ENCODE results near the gene SMIM12. TPM values are rescaled to one million over a fixed set of nuclear protein-coding genes. Genes with fewer than 3 reads are reported as not detected.

SMIM12 gene
- total and polyA plus RNA-seq, 4 donors: 11.9 to 60.8 (median 45.5) TPM

DNA sequence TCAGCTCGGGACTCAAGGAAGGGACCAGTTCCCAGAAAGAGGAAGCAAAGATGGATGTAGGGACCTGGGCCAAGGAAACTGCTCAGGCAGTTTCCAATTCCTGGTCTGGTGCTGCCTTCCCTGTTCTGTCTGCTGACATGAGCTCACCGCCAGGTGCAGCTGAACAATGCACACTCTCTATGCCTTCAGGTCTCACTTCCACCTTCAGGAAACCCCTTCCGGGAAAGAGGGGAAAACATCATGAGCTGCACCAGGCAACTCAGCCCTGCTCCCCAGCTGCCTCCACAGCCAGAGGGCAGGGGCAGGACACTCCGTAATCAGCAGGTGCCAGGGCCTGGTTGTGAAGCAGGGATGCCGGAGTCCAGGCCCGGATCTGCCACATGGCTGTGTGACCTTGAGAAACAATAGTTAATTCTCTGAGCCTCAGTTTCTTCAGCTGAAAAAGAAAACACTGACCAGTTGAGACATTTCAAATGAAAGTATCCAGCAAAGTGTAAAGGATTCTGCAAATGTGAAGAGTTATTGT is 27.8 kb downstream of the SMIM12 start:
- no peak for DNase-seq (ENCODE audit: low spot score)
- Histone ChIP-seq H3K4me3 (ENCODE audit: low read depth in 1 of 3, low read length in 3 of 3) (no peak overlapping the region), H3K9me3 (ENCODE audit: control insufficient read depth in 4 of 4, low read length in 3 of 4) (no peaks in the 10 kb centered on the region), H3K36me3 (ENCODE audit: control insufficient read depth in 4 of 4, insufficient read depth in 3 of 4, low read depth in 1 of 4, low read length in 3 of 4) (no peaks in the 10 kb centered on the region), H3K4me1 (ENCODE audit: control insufficient read depth in 4 of 4, insufficient read depth in 4 of 4, low read length in 3 of 4) (peaks cover 0 to 8% (median 2%) of the 10 kb centered on the region in 4 donors), H3K27ac (ENCODE audit: low read depth in 1 of 2, low read length in 2 of 2) (no peak overlapping the region), H3K27me3 (ENCODE audit: control insufficient read depth in 4 of 4, insufficient read depth in 4 of 4, low read length in 3 of 4) (no peaks in the 10 kb centered on the region), H3K9ac (ENCODE audit: low read depth in 1 of 2, low read length in 2 of 2) (no peak overlapping the region)
- WGBS: 85% methylated on average over 6 of the region's 6 CpGs
- no peak for TF ChIP-seq EGR1 (IDR thresholded peaks at IDR 0.05; ENCODE audit: low read depth in 2 of 2)
- TF ChIP-seq CTCF (IDR thresholded peaks at IDR 0.05; ENCODE audit: low read depth, low read length, missing input control): no peak
- TF ChIP-seq HNF4A (conservative IDR thresholded peaks at IDR 0.05): no peak
- no peak for TF ChIP-seq YY1 (IDR thresholded peaks at IDR 0.05)
- TF ChIP-seq HNF4G (IDR thresholded peaks at IDR 0.05): no peak
- no peak for TF ChIP-seq FOXA2 (IDR thresholded peaks at IDR 0.05)
- no peak for TF ChIP-seq SP1 (IDR thresholded peaks at IDR 0.05)
- TF ChIP-seq, protein P1, sequence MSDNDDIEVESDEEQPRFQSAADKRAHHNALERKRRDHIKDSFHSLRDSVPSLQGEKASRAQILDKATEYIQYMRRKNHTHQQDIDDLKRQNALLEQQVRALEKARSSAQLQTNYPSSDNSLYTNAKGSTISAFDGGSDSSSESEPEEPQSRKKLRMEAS (IDR thresholded peaks at IDR 0.05): no peak
- TF ChIP-seq RAD21 (IDR thresholded peaks at IDR 0.05): no peak
- TF ChIP-seq FOXA1 (IDR thresholded peaks at IDR 0.05): no peak
- no peak for TF ChIP-seq NR2F2 (IDR thresholded peaks at IDR 0.05)
- no peak for TF ChIP-seq ZBTB33 (IDR thresholded peaks at IDR 0.05)
- no peak for TF ChIP-seq JUND (IDR thresholded peaks at IDR 0.05)

DNA sequence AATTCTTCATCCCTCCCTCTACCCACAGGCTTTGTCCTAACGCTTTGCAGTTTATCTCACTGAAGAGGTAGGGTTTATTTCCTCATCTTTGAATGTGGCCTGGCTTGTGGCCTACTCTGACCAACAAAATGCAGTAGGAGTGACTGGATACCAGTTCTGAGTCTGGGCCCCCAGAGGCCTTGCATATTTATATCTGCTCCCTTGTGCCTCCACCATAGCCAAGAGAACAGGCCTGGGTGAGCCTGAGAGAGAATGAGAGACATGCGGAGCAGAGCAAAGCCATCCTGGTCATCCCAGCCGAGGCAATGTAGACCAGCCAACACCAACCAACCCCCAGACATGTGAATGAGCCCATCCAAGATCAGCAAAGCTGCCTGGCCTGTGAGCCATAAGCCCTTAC is 30.3 kb downstream of the SMIM12 start:
- Histone ChIP-seq H3K27me3 (ENCODE audit: control insufficient read depth in 4 of 4, insufficient read depth in 4 of 4, low read length in 3 of 4) (no peaks in the 10 kb centered on the region), H3K4me1 (ENCODE audit: control insufficient read depth in 4 of 4, insufficient read depth in 4 of 4, low read length in 3 of 4) (peaks cover 4 to 25% (median 16%) of the 10 kb centered on the region in 4 donors), H3K9me3 (ENCODE audit: control insufficient read depth in 4 of 4, low read length in 3 of 4) (no peaks in the 10 kb centered on the region), H3K27ac (ENCODE audit: low read depth in 1 of 2, low read length in 2 of 2) (no peak overlapping the region), H3K4me3 (ENCODE audit: low read depth in 1 of 3, low read length in 3 of 3) (no peak overlapping the region), H3K9ac (ENCODE audit: low read depth in 1 of 2, low read length in 2 of 2) (no peak overlapping the region), H3K36me3 (ENCODE audit: control insufficient read depth in 4 of 4, insufficient read depth in 3 of 4, low read depth in 1 of 4, low read length in 3 of 4) (no peaks in the 10 kb centered on the region)
- no peak for DNase-seq (ENCODE audit: low spot score)
- 89% methylated on average over 3 of the region's 3 CpGs for WGBS
- TF ChIP-seq, protein P1 (IDR thresholded peaks at IDR 0.05): no peak
- no peak for TF ChIP-seq RAD21 (IDR thresholded peaks at IDR 0.05)
- no peak for TF ChIP-seq FOXA2 (IDR thresholded peaks at IDR 0.05)
- TF ChIP-seq ATF3 (IDR thresholded peaks at IDR 0.05): no peak
- no peak for TF ChIP-seq RXRA (IDR thresholded peaks at IDR 0.05)
- no peak for TF ChIP-seq GABPA (IDR thresholded peaks at IDR 0.05 in 1 of 2, conservative IDR thresholded peaks at IDR 0.05 in 1 of 2)
- TF ChIP-seq NR2F2 (IDR thresholded peaks at IDR 0.05): no peak
- no peak for TF ChIP-seq CTCF (IDR thresholded peaks at IDR 0.05; ENCODE audit: low read depth, low read length, missing input control)
- TF ChIP-seq FOXA1 (IDR thresholded peaks at IDR 0.05): no peak
- no peak for TF ChIP-seq HNF4A (conservative IDR thresholded peaks at IDR 0.05)
- TF ChIP-seq EGR1 (IDR thresholded peaks at IDR 0.05; ENCODE audit: low read depth in 2 of 2): no peak
- TF ChIP-seq HNF4G (IDR thresholded peaks at IDR 0.05): no peak
- TF ChIP-seq SP1 (IDR thresholded peaks at IDR 0.05): no peak
